Naive B cell (primary cell): ENCODE data around the gene TMOD2. TPM values are rescaled to one million over a fixed set of nuclear protein-coding genes. Genes with fewer than 3 reads are reported as not detected.

ENCODE experiments used
- ATAC-seq, 2 donors: fragments of 150-1000 bp; cut with Tn5 transposase; 2 replicates each; pipeline ENCODE4 v1.10.0; 2021; ENCODE audit warnings: low read depth in 2 of 2, mild to moderate bottlenecking in 2 of 2, moderate library complexity in 2 of 2
- DNase-seq: peaks from one replicate; pipeline ENCODE4 v3.0.0; 2022
- H3K27ac Mint-ChIP-seq, 6 donors: one replicate each; pipeline ENCODE4 v1.8.0; 2020 to 2022; ENCODE audit warnings: mild to moderate bottlenecking in 6 of 6, mixed read lengths in 6 of 6, moderate library complexity in 5 of 6, inconsistent platforms in 2 of 6
- H3K27me3 Mint-ChIP-seq, 3 donors: one replicate each; pipeline ENCODE4 v1.8.0; 2021 to 2022; ENCODE audit warnings: mixed read lengths in 3 of 3, mild to moderate bottlenecking in 1 of 3
- H3K36me3 Mint-ChIP-seq, 2 donors: one replicate each; pipeline ENCODE4 v1.8.0; 2020 to 2022; ENCODE audit warnings: mixed read lengths in 2 of 2, inconsistent platforms in 1 of 2, mild to moderate bottlenecking in 1 of 2
- H3K4me1 Mint-ChIP-seq, 3 donors: one replicate each; pipeline ENCODE4 v1.8.0; 2020 to 2022; ENCODE audit warnings: mixed read lengths in 3 of 3, inconsistent platforms in 1 of 3, mild to moderate bottlenecking in 1 of 3, moderate library complexity in 1 of 3
- H3K4me3 Mint-ChIP-seq, 8 donors: one replicate each; pipeline ENCODE4 v1.8.0; 2020 to 2022; ENCODE audit warnings: mild to moderate bottlenecking in 8 of 8, mixed read lengths in 8 of 8, moderate library complexity in 8 of 8, inconsistent platforms in 2 of 8
- H3K9me3 Mint-ChIP-seq, 7 donors: one replicate each; pipeline ENCODE4 v1.8.0; 2020 to 2022; ENCODE audit warnings: mixed read lengths in 7 of 7, mild to moderate bottlenecking in 5 of 7, inconsistent platforms in 2 of 7, moderate library complexity in 1 of 7
- polyA plus RNA-seq, 6 donors: library from polyadenylated mRNA; unstranded; fragments of 300-500 nt; fragmentation: Illumina TruSeq; gene quantifications; one replicate each; pipeline ENCODE4 v1.2.3, GENCODE V29; 2021; ENCODE audit warnings: low read depth in 6 of 6

Gene TMOD2
- polyA plus RNA-seq, 6 donors from 2014 or later, result 1.4 to 4.1 (median 2.2) TPM

DNA sequence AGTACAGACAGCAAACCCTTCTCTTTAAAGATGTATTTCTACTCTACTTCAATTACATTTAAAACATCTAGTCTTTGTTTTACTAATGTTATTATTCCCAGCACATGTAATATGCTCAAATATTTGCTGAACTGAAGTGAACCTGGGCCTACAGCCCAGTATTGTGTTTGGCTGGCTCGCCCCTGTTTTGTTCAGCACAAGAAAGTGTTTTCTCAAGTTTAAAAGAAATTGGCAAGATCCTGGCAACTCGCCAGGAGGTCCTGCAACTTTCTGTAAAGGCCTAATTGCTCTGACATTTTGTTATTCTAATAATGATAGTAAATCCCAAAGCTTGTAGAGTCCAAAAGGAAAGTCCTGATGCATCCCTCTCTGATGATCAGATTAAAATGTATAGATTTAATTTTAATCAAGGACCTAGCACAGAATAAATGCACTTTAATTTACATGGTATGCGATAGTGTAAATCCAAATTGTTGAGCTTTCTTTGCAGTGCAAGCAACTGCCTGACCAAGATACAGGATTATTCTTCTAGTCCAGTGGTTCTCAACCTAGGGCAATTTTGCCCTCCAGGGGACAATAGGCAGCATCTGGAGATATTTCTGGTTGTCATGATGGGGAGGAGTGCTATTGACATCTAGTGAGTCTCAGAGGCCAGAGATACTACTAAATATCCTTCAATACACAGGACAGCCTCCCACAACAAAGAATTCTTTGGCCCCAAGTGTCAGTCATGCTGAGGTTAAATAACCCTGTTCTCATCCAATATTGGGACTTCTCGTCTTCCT is 42.3 kb downstream of the TMOD2 start:
- H3K27me3 Mint-ChIP-seq, result no peaks in the 10 kb centered on the region
- no peak overlapping the region for H3K27ac Mint-ChIP-seq
- H3K4me1 Mint-ChIP-seq, result no peaks in the 10 kb centered on the region
- ATAC-seq (no peak), DNase-seq (no peak)
- H3K36me3 Mint-ChIP-seq, result peaks cover 8 to 13% of the 10 kb centered on the region in 2 donors
- H3K9me3 Mint-ChIP-seq, result peaks cover 0 to 13% (median 7%) of the 10 kb centered on the region in 7 donors
- no peak overlapping the region for H3K4me3 Mint-ChIP-seq

DNA sequence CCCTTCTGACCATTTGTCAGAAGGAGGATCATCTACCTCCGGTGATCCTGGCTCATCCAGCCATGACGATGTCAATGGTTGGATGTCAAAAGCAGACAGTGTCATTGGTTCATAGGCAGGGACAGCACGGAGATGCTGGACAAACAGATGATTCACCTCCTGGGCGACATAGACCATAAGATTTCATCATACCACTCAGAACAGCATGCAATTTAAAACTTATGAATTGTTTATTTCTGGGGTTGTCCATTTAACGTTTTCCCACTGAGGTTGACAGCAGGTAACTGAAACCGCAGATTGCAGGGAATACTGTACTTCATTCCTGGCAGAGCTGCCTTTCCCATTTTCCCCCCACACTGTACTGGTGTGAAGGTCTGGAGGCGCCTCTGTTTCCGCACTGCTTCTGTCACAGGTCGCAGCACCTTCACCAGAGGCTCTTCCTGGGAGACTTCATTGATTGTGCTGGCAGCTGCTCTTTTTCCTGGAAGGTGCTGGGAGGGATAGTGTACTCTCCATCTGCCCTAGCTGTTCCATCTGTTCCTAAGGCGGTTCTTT is 45.5 kb downstream of the TMOD2 start:
- Mint-ChIP-seq H3K4me3 (no peak overlapping the region), H3K27ac (peak overlapping the region in 2 of 6 donors; percentile 7 to 22), H3K36me3 (peaks cover 13 to 21% of the 10 kb centered on the region in 2 donors), H3K4me1 (peaks cover 7 to 10% (median 8%) of the 10 kb centered on the region in 3 donors), H3K9me3 (peaks cover 0 to 5% (median 0%) of the 10 kb centered on the region in 7 donors), H3K27me3 (no peaks in the 10 kb centered on the region)
- ATAC-seq, result no peak
- DNase-seq, result no peak

DNA sequence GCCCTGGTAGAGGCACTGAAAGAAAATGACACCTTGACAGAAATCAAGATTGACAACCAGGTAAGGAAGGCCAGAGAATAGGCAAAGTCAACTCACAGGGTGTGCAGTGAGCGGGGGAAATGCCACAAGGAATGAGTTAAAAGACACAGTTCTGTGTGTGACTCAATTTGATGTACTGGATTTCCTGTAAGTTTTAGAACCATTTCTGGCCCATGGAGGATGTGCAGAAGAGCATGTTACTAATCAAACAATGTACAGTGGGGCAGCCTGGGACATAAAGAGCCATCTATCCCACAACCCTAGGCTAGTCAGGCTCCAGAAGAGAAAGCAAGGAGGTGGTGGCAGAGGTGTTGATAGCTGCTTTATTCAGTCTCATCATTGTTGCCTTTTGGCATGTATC is 46.9 kb downstream of the TMOD2 start:
- Mint-ChIP-seq H3K4me3 (no peak overlapping the region), H3K36me3 (peaks cover 13 to 21% of the 10 kb centered on the region in 2 donors), H3K9me3 (no peaks in the 10 kb centered on the region), H3K27ac (peak overlapping the region in 2 of 6 donors; percentile 44 to 64), H3K4me1 (peaks cover 7 to 10% (median 8%) of the 10 kb centered on the region in 3 donors), H3K27me3 (no peaks in the 10 kb centered on the region)
- DNase-seq (no peak), ATAC-seq (no peak)

DNA sequence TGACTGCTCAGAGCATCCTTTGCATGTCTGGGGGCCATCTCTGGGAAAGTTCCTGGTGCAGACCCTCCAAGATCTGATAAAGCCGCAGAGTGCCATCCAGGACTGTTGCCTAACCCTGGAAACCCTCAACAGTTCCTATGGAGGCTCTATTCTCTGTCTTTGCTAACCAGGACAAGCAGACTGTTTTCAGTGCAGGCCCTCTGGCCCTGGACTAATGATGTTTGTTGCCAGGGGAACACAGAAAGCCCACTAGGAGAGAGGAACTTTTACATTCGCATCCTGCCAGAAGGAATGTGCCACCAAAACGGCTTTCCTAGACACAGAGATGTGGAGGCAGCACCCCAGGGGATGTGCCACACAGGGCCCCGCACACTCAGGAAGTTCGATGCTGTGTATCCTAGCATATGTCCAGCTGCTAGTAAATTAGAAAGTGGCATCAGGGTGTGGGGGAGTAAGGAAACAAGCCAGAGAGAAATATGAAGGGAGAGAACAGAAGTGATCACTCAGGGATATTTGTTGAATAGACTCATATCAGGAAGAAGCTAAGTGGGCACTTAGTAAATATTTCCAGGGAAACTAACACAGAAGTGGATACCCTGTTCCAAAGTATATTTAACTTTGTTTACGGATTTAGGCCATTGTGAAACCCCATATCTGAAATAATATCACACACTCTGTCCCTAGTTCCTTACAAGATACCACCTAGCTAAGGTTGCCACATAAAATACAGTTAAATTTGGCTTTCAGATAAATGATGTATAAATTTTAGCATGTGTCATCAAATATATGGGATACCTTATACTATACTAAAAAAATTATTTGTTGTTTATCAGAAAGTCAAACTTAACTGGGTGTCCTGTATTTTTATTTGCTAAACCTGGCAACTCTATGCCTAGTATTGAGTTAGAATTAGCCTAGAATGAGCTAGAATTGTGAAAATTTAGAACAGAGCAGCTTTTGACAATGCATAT is 48.2 kb downstream of the TMOD2 start:
- H3K27ac Mint-ChIP-seq, result peak overlapping the region in 1 of 6 donors; percentile 37
- H3K4me3 Mint-ChIP-seq, result peak overlapping the region in 1 of 8 donors; percentile 67
- DNase-seq (no peak), ATAC-seq (no peak)
- no peaks in the 10 kb centered on the region for H3K9me3 Mint-ChIP-seq
- H3K36me3 Mint-ChIP-seq, result peaks cover 13 to 21% of the 10 kb centered on the region in 2 donors
- peaks cover 7 to 10% (median 8%) of the 10 kb centered on the region in 3 donors for H3K4me1 Mint-ChIP-seq
- H3K27me3 Mint-ChIP-seq, result no peaks in the 10 kb centered on the region

DNA sequence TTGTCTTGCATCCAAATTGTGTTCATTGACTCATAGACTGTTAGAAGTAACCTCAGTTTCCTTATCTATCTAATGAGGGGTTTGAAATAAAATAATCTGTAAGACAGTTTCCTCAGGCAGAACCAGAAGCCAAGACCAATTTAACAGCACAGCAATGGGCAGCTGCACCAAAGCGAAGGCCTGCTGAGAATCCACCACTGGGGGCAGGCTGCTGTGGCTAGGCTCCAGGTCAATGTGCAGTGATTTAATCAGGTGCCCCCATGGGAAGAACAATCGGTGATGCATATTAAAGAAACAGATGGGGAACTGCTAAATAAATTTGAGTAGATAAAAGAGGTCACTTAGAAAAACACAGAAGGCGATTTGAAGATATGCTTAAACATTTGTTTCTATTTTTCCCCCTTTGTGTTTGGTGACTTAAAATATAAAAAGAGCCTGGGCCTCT is 50.0 kb downstream of the TMOD2 start:
- ATAC-seq (peak; percentile 69 to 79), DNase-seq (peak; percentile 11)
- no peak overlapping the region for H3K4me3 Mint-ChIP-seq
- peaks cover 17 to 19% of the 10 kb centered on the region in 2 donors for H3K36me3 Mint-ChIP-seq
- H3K27me3 Mint-ChIP-seq, result no peaks in the 10 kb centered on the region
- H3K4me1 Mint-ChIP-seq, result peaks cover 7 to 10% (median 8%) of the 10 kb centered on the region in 3 donors
- H3K27ac Mint-ChIP-seq, result no peak overlapping the region
- no peaks in the 10 kb centered on the region for H3K9me3 Mint-ChIP-seq

DNA sequence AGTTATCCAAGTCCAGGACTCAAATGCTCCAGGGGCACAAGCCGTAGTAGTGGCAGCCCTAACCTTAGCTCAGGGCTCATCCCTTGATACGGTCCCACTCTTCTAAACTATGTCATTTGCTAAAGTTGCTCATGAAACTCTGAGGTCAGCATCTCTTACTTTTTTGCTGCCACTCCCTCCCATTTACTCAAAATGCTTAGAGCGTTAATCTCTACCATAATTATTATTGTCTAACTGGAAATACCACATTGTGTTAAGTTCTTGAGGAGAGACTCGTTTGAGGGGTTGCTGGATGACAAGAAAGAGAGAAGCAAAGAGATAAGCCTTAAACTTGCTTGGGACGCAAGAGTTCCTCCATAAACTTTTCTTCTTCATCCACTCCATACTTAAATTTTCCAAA is 51.2 kb downstream of the TMOD2 start:
- no peaks in the 10 kb centered on the region for H3K9me3 Mint-ChIP-seq
- no peak overlapping the region for H3K4me3 Mint-ChIP-seq
- ATAC-seq, result no peak
- H3K27me3 Mint-ChIP-seq, result no peaks in the 10 kb centered on the region
- H3K27ac Mint-ChIP-seq, result no peak overlapping the region
- no peak for DNase-seq
- H3K36me3 Mint-ChIP-seq, result peaks cover 28 to 30% of the 10 kb centered on the region in 2 donors
- peaks cover 7 to 10% (median 8%) of the 10 kb centered on the region in 3 donors for H3K4me1 Mint-ChIP-seq

DNA sequence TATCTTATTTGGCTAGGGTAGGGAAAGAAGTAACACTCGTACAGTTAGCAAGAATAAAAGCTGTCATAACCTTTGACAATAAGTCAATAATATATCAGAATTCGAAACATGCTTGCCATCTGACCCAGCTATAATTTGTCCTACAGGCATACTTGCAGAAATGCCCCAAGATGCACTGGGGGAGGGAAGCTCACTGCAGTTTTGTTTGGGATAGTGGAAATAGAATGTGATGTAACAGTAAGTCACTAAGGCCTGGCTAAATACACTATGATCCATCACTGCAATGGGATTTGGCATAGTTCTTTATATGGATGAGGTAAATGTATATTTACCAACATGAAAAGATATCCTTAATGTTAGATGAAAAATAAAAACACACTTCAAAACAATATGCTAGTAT is 52.6 kb downstream of the TMOD2 start:
- ATAC-seq, result no peak
- DNase-seq, result no peak
- Mint-ChIP-seq H3K27ac (no peak overlapping the region), H3K36me3 (peaks cover 21 to 23% of the 10 kb centered on the region in 2 donors), H3K4me3 (no peak overlapping the region), H3K9me3 (no peaks in the 10 kb centered on the region), H3K4me1 (peaks cover 7 to 10% (median 8%) of the 10 kb centered on the region in 3 donors), H3K27me3 (no peaks in the 10 kb centered on the region)

DNA sequence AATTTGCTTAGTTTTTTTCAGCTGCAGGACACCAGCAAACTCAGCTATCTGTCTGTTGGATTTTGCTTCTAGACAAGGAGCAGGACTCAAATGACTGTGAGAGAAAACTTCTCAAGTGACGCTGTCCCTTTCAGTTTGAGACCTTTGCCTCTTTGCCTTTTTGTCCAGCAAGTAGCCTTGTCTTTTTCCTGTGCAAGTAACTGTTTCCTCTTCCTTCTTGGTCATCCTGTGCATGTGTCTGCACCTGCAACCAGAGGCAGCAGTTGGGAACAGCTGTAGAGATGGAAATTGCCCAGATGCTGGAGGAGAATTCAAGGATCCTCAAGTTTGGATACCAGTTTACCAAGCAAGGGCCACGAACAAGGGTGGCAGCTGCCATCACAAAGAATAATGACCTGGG is 54.7 kb downstream of the TMOD2 start:
- no peaks in the 10 kb centered on the region for H3K27me3 Mint-ChIP-seq
- peaks cover 15 to 22% of the 10 kb centered on the region in 2 donors for H3K36me3 Mint-ChIP-seq
- no peaks in the 10 kb centered on the region for H3K9me3 Mint-ChIP-seq
- H3K4me1 Mint-ChIP-seq, result peaks cover 5 to 6% (median 5%) of the 10 kb centered on the region in 3 donors
- H3K4me3 Mint-ChIP-seq, result no peak overlapping the region
- no peak overlapping the region for H3K27ac Mint-ChIP-seq
- ATAC-seq (no peak), DNase-seq (no peak)

DNA sequence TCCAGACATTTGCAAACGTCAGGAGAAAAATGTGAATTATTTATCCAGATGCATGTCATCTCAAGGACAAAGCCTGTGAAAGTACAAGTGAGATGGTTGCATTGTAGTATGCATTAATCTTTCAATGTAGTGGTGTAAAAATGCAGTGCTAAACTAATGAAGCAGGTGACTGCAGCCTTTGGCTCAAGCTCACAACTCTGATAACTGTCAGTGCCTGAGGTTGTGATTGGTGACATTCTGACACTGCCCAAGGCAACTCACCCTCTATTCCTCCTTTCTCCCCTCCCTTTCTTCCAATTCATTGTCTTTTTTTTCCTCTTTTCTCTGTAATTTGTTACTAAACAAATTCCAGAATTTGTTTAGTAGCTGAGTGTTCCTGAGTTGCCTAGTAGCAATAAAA is 58.1 kb downstream of the TMOD2 start:
- H3K27me3 Mint-ChIP-seq, result no peaks in the 10 kb centered on the region
- no peak for ATAC-seq
- peaks cover 22 to 27% of the 10 kb centered on the region in 2 donors for H3K36me3 Mint-ChIP-seq

DNA sequence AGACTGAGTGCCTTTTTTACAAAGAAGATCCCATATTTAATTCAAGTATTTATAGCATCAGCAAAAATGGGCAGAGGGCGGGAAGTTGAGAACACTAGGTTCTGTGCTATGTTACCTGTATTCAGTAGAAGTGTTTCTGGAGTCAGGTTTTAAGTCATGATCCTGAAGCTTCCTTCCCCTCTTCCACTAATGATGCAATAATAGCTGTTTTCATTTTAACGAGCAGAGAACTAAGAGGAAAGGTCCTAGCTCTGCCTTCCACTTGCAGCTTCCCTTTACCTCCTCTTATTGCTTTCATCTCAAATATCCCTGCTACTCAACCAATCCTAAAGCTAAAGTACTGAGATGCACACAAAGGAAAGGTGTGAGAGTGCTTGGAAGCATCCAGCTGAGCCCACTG is 61.2 kb downstream of the TMOD2 start:
- DNase-seq (no peak), ATAC-seq (no peak)
- Mint-ChIP-seq H3K36me3 (peaks cover 7 to 13% of the 10 kb centered on the region in 2 donors), H3K4me3 (no peak overlapping the region), H3K27ac (no peak overlapping the region), H3K4me1 (no peaks in the 10 kb centered on the region), H3K27me3 (no peaks in the 10 kb centered on the region), H3K9me3 (no peaks in the 10 kb centered on the region)

More for the DNA sequence above, 58.1 kb downstream of the TMOD2 start:
- H3K4me3 Mint-ChIP-seq, result no peak overlapping the region
- H3K9me3 Mint-ChIP-seq, result no peaks in the 10 kb centered on the region
- no peak for DNase-seq
- H3K4me1 Mint-ChIP-seq, result no peaks in the 10 kb centered on the region
- no peak overlapping the region for H3K27ac Mint-ChIP-seq

DNA sequence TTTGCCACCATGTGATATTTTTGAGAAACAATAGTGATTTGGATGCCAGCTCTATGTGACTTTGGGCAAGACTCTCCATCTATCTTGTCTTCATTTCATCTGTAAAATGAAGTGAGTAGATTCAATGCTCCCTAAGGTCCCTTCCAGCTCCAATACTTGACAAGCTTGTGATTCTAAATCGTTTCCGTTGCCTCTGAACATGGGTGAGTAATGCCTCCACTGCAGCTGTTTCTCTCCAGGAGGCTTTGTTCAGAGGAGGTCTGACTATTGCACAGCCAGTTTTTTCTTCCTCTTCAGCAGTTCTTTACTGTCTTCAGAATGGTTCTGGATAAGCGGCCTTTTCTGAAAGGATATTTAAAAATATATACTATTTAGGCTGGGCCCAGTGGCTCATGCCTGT is 63.2 kb downstream of the TMOD2 start:
- no peak for ATAC-seq
- no peaks in the 10 kb centered on the region for H3K27me3 Mint-ChIP-seq
- no peak overlapping the region for H3K27ac Mint-ChIP-seq
- no peaks in the 10 kb centered on the region for H3K4me1 Mint-ChIP-seq
- DNase-seq, result no peak
- H3K9me3 Mint-ChIP-seq, result peaks cover 0 to 3% (median 0%) of the 10 kb centered on the region in 7 donors
- H3K4me3 Mint-ChIP-seq, result no peak overlapping the region
- peaks cover 14 to 16% of the 10 kb centered on the region in 2 donors for H3K36me3 Mint-ChIP-seq

DNA sequence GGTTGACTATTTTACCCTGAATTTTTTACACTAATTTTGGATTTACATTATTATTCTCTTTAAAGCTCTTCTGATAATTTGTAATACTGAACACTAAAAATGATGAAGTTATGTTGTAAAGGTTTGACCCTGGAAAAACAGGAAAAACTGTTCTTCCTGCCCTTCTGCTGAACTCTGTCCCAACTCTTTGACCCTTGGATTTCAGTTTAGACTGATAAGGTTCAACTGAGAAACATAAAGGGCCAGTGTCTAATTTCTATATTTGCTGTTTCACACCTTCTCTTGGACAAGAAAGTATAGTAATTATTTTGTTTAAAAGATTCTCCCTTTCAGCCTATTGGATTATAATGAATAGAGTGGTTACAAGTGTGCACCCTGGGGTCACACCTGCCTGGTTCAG is 65.2 kb downstream of the TMOD2 start:
- DNase-seq (no peak), ATAC-seq (no peak)
- Mint-ChIP-seq H3K4me3 (no peak overlapping the region), H3K36me3 (peaks cover 28 to 31% of the 10 kb centered on the region in 2 donors), H3K9me3 (peaks cover 5 to 22% (median 15%) of the 10 kb centered on the region in 7 donors), H3K27me3 (peaks cover 0 to 4% (median 0%) of the 10 kb centered on the region in 3 donors), H3K4me1 (no peaks in the 10 kb centered on the region), H3K27ac (no peak overlapping the region)

DNA sequence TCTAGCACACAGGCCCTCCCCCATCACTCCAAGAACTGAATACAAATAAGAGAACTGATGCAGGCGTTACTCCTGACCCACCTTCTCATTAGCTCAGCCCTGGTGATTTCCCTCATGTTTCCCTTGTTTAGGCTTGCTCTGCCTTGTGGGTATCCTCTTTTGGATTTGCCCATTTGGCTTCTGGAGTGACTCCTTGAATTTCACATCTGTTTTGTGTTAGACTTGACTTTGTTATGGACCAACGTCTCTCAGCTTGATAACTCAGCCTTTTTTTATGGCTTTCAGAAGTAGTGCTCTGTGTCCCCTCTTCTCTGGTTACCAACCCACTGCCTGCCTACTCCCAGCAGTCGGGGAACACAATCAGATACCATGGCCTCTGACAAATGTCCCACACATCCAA is 66.8 kb downstream of the TMOD2 start:
- ATAC-seq, result no peak
- Mint-ChIP-seq H3K36me3 (peaks cover 26 to 33% of the 10 kb centered on the region in 2 donors), H3K27me3 (peaks cover 0 to 4% (median 0%) of the 10 kb centered on the region in 3 donors), H3K4me3 (no peak overlapping the region), H3K27ac (no peak overlapping the region), H3K9me3 (peaks cover 5 to 27% (median 19%) of the 10 kb centered on the region in 7 donors), H3K4me1 (no peaks in the 10 kb centered on the region)
- DNase-seq, result no peak
